Stimulated activated memory B cell treated with anti-CD40 and anti-IgM and Interleukin-4, amounts not matched to agents 10 μg/mL and 1 μg/mL and 100 μg/mL, for 72 hours (primary cell): ENCODE measurements around the gene KMT2B.
"Not testable (repeated sequence)": the region's sequence is repeated elsewhere in the genome, so short reads cannot be mapped to it uniquely, and the experiment has no call there.

Experiments
- ATAC-seq: fragments of 150-1000 bp; cut with Tn5 transposase; 2 replicates; pipeline ENCODE4 v1.10.0; 2021
- H3K27ac Mint-ChIP-seq: one replicate; pipeline ENCODE4 v1.8.0; 2022; ENCODE audit warnings: mild to moderate bottlenecking, mixed read lengths
- H3K27me3 Mint-ChIP-seq: one replicate; pipeline ENCODE4 v1.8.0; 2022; ENCODE audit warnings: mixed read lengths
- H3K36me3 Mint-ChIP-seq: one replicate; pipeline ENCODE4 v1.8.0; 2022; ENCODE audit warnings: mixed read lengths
- H3K4me1 Mint-ChIP-seq: one replicate; pipeline ENCODE4 v1.8.0; 2022; ENCODE audit warnings: mixed read lengths
- H3K4me3 Mint-ChIP-seq: one replicate; pipeline ENCODE4 v1.8.0; 2022; ENCODE audit warnings: mild to moderate bottlenecking, moderate library complexity, mixed read lengths
- H3K9me3 Mint-ChIP-seq: one replicate; pipeline ENCODE4 v1.8.0; 2022; ENCODE audit warnings: mixed read lengths

Gene KMT2B

GRCh38 chr19:35767288-35768081 lies 49.7 kb downstream of the KMT2B start:
- Mint-ChIP-seq H3K27ac (no peak overlapping the region), H3K27me3 (no peaks in the 10 kb centered on the region), H3K4me1 (peaks cover 7% of the 10 kb centered on the region), H3K4me3 (no peak overlapping the region), H3K9me3 (no peaks in the 10 kb centered on the region), H3K36me3 (peaks cover 37% of the 10 kb centered on the region)
- peak; percentile 56 for ATAC-seq

- no peak overlapping the region for H3K27ac Mint-ChIP-seq
- H3K4me1 Mint-ChIP-seq: peaks cover 7% of the 10 kb centered on the region
- no peak overlapping the region for H3K4me3 Mint-ChIP-seq
- H3K9me3 Mint-ChIP-seq: no peaks in the 10 kb centered on the region
- H3K27me3 Mint-ChIP-seq: no peaks in the 10 kb centered on the region
- ATAC-seq: no peak
- peaks cover 37% of the 10 kb centered on the region for H3K36me3 Mint-ChIP-seq
These were observed 50.2 kb downstream of the KMT2B start for GRCh38 chr19:35768082-35768421.

GRCh38 chr19:35772362-35772761 lies 54.6 kb downstream of the KMT2B start:
- not testable (repeated sequence) for H3K4me3 Mint-ChIP-seq, H3K9me3 Mint-ChIP-seq, H3K27me3 Mint-ChIP-seq, ATAC-seq, H3K27ac Mint-ChIP-seq
- H3K36me3 Mint-ChIP-seq: peaks cover 19% of the 10 kb centered on the region
- H3K4me1 Mint-ChIP-seq: peaks cover 28% of the 10 kb centered on the region

GRCh38 chr19:35773020-35773806 lies 55.4 kb downstream of the KMT2B start:
- no peaks in the 10 kb centered on the region for H3K27me3 Mint-ChIP-seq
- H3K9me3 Mint-ChIP-seq: no peaks in the 10 kb centered on the region
- ATAC-seq: no peak
- H3K4me3 Mint-ChIP-seq: no peak overlapping the region
- no peak overlapping the region for H3K27ac Mint-ChIP-seq
- peaks cover 11% of the 10 kb centered on the region for H3K36me3 Mint-ChIP-seq
- peaks cover 24% of the 10 kb centered on the region for H3K4me1 Mint-ChIP-seq

GRCh38 chr19:35774274-35775045 lies 56.7 kb downstream of the KMT2B start:
- Mint-ChIP-seq H3K27me3 (no peaks in the 10 kb centered on the region), H3K27ac (peak overlapping the region; percentile 70), H3K4me3 (peak overlapping the region; percentile 91), H3K36me3 (no peaks in the 10 kb centered on the region), H3K9me3 (no peaks in the 10 kb centered on the region), H3K4me1 (peaks cover 22% of the 10 kb centered on the region)
- ATAC-seq: no peak

GRCh38 chr19:35775046-35775297 lies 57.2 kb downstream of the KMT2B start:
- no peak for ATAC-seq

GRCh38 chr19:35775298-35776101 lies 57.7 kb downstream of the KMT2B start, which contains the start of gene ARHGAP33:
TSS of gene ARHGAP33 (plus strand) at chr19:35775564. CDS start at chr19:35775659, 95 bp downstream.
- peak within 1 kb of the TSS; percentile 91 for H3K4me3 Mint-ChIP-seq
- no peaks in the 10 kb centered on the region for H3K36me3 Mint-ChIP-seq
- peak; percentile 98 for ATAC-seq
- peaks cover 22% of the 10 kb centered on the region for H3K4me1 Mint-ChIP-seq
- H3K27ac Mint-ChIP-seq: peak within 1 kb of the TSS; percentile 70
- H3K27me3 Mint-ChIP-seq: no peaks in the 10 kb centered on the region
- no peaks in the 10 kb centered on the region for H3K9me3 Mint-ChIP-seq

More at GRCh38 chr19:35775046-35775297, 57.2 kb downstream of the KMT2B start:
- Mint-ChIP-seq H3K27me3 (no peaks in the 10 kb centered on the region), H3K27ac (peak overlapping the region; percentile 70), H3K4me1 (peaks cover 22% of the 10 kb centered on the region), H3K36me3 (no peaks in the 10 kb centered on the region), H3K9me3 (no peaks in the 10 kb centered on the region), H3K4me3 (peak overlapping the region; percentile 91)

- no peak for ATAC-seq
- peaks cover 22% of the 10 kb centered on the region for H3K4me1 Mint-ChIP-seq
- H3K9me3 Mint-ChIP-seq: no peaks in the 10 kb centered on the region
- no peaks in the 10 kb centered on the region for H3K27me3 Mint-ChIP-seq
- peak overlapping the region; percentile 62 for H3K27ac Mint-ChIP-seq
- H3K36me3 Mint-ChIP-seq: no peaks in the 10 kb centered on the region
- peak overlapping the region; percentile 91 for H3K4me3 Mint-ChIP-seq
These were observed 58.4 kb downstream of the KMT2B start for GRCh38 chr19:35776102-35776788.

- H3K4me1 Mint-ChIP-seq: peaks cover 22% of the 10 kb centered on the region
These were observed 59.5 kb downstream of the KMT2B start for GRCh38 chr19:35777086-35777841.

GRCh38 chr19:35777961-35778360 lies 60.2 kb downstream of the KMT2B start:
- Mint-ChIP-seq H3K4me1 (peaks cover 22% of the 10 kb centered on the region), H3K9me3 (no peaks in the 10 kb centered on the region), H3K27me3 (no peaks in the 10 kb centered on the region), H3K27ac (no peak overlapping the region), H3K36me3 (no peaks in the 10 kb centered on the region), H3K4me3 (no peak overlapping the region)
- ATAC-seq: no peak

More at GRCh38 chr19:35777086-35777841, 59.5 kb downstream of the KMT2B start:
- Mint-ChIP-seq H3K36me3 (no peaks in the 10 kb centered on the region), H3K9me3 (no peaks in the 10 kb centered on the region), H3K4me3 (no peak overlapping the region), H3K27ac (no peak overlapping the region), H3K27me3 (no peaks in the 10 kb centered on the region)
- ATAC-seq: no peak

GRCh38 chr19:35779033-35779432 lies 61.2 kb downstream of the KMT2B start:
- H3K9me3 Mint-ChIP-seq: no peaks in the 10 kb centered on the region
- no peaks in the 10 kb centered on the region for H3K27me3 Mint-ChIP-seq
- H3K36me3 Mint-ChIP-seq: no peaks in the 10 kb centered on the region
- H3K27ac Mint-ChIP-seq: no peak overlapping the region
- H3K4me3 Mint-ChIP-seq: no peak overlapping the region
- H3K4me1 Mint-ChIP-seq: peaks cover 27% of the 10 kb centered on the region
- no peak for ATAC-seq

GRCh38 chr19:35780058-35780457 lies 62.3 kb downstream of the KMT2B start:
- no peak for ATAC-seq
- Mint-ChIP-seq H3K27ac (no peak overlapping the region), H3K27me3 (no peaks in the 10 kb centered on the region), H3K4me3 (no peak overlapping the region), H3K4me1 (peaks cover 18% of the 10 kb centered on the region), H3K36me3 (no peaks in the 10 kb centered on the region), H3K9me3 (no peaks in the 10 kb centered on the region)

- no peak for ATAC-seq
- Mint-ChIP-seq H3K4me3 (no peak overlapping the region), H3K4me1 (peaks cover 16% of the 10 kb centered on the region)
These were observed 62.9 kb downstream of the KMT2B start for GRCh38 chr19:35780717-35781116.

GRCh38 chr19:35781650-35782049 lies 63.8 kb downstream of the KMT2B start:
- H3K4me1 Mint-ChIP-seq: peaks cover 6% of the 10 kb centered on the region
- H3K36me3 Mint-ChIP-seq: no peaks in the 10 kb centered on the region
- no peak overlapping the region for H3K27ac Mint-ChIP-seq
- no peaks in the 10 kb centered on the region for H3K9me3 Mint-ChIP-seq
- no peak overlapping the region for H3K4me3 Mint-ChIP-seq
- no peak for ATAC-seq
- H3K27me3 Mint-ChIP-seq: no peaks in the 10 kb centered on the region

More at GRCh38 chr19:35780717-35781116, 62.9 kb downstream of the KMT2B start:
- Mint-ChIP-seq H3K9me3 (no peaks in the 10 kb centered on the region), H3K27ac (no peak overlapping the region), H3K27me3 (no peaks in the 10 kb centered on the region), H3K36me3 (no peaks in the 10 kb centered on the region)
